A673 (cell line): Measurements from ENCODE around the gene CCL27.

ENCODE experiments used
- EZH2 ChIP-seq: fragments of 200-600 bp; sonication (generic); IDR thresholded peaks from 2 replicates; pipeline ENCODE4 v1.6.1; 2017; ENCODE audit warnings: borderline replicate concordance, low read depth, mild to moderate bottlenecking, mixed read lengths, antibody characterized with exemption, low read length; ENCODE audit not compliant: poor library complexity, severe bottlenecking
- TF ChIP-seq, protein P1 (sequence below): fragments of 300-800, 200-600 bp; sonication (generic); conservative IDR thresholded peaks from 2 replicates; pipeline ENCODE4 v1.5.1; 2017; ENCODE audit warnings: low read depth, mild to moderate bottlenecking, antibody characterized with exemption, low read length, moderate library complexity, mixed read lengths

GRCh38 chr9:34686231-34686630 lies 23.8 kb upstream of the CCL27 start:
- TF ChIP-seq, protein P1, sequence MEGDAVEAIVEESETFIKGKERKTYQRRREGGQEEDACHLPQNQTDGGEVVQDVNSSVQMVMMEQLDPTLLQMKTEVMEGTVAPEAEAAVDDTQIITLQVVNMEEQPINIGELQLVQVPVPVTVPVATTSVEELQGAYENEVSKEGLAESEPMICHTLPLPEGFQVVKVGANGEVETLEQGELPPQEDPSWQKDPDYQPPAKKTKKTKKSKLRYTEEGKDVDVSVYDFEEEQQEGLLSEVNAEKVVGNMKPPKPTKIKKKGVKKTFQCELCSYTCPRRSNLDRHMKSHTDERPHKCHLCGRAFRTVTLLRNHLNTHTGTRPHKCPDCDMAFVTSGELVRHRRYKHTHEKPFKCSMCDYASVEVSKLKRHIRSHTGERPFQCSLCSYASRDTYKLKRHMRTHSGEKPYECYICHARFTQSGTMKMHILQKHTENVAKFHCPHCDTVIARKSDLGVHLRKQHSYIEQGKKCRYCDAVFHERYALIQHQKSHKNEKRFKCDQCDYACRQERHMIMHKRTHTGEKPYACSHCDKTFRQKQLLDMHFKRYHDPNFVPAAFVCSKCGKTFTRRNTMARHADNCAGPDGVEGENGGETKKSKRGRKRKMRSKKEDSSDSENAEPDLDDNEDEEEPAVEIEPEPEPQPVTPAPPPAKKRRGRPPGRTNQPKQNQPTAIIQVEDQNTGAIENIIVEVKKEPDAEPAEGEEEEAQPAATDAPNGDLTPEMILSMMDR, result no peak
- TF ChIP-seq EZH2, result no peak
